ENCODE measurements around the gene PEAK3. TPM values are rescaled to one million over a fixed set of nuclear protein-coding genes. Genes with fewer than 3 reads are reported as not detected.

Gene PEAK3
- total and polyA plus RNA-seq, 2 donors (not counting 1 experiment from before 2014, with no cell fraction given) = 0.18 to 0.71 TPM

GRCh38 chr19:2289714-2290435 lies 7.9 kb upstream of the PEAK3 start:
- ChIA-PET POLR2A (interaction anchor here (0.6 to 3.4 kb wide), 15 partner anchors 8 to 439 kb away, joined by 3 to 65 read pairs (median 5); no protein-coding TSS in a partner anchor), CTCF (interaction anchor here (0.6 to 3.2 kb wide), 15 partner anchors 9 to 328 kb away, joined by 3 to 30 read pairs (median 5); partner anchors contain the start of gene PLEKHJ1)
- H3K4me1 ChIP-seq (ENCODE audit: control insufficient read depth in 2 of 2, insufficient read depth in 2 of 2, low read length in 2 of 2) = peaks cover 46 to 62% of the 10 kb centered on the region in 2 donors
- no peaks in the 10 kb centered on the region for H3K9me3 ChIP-seq (ENCODE audit: control extremely low read depth in 1 of 3, control insufficient read depth in 2 of 3, insufficient read depth in 1 of 3, low read length in 2 of 3)
- peak; percentile 92 for DNase-seq
- WGBS (ENCODE audit: insufficient coverage) = under 1% methylated on average over 74 of the region's 74 CpGs
- Mint-ChIP-seq H3K27ac (peak overlapping the region; percentile 87), H3K4me1 (peaks cover 51% of the 10 kb centered on the region), H3K9me3 (ENCODE audit: insufficient read depth) (no peaks in the 10 kb centered on the region), H3K4me3 (peak overlapping the region; percentile 97), H3K27me3 (no peaks in the 10 kb centered on the region)
- H3K79me2 ChIP-seq (ENCODE audit: control insufficient read depth, insufficient read depth, low read length) = peaks cover 60% of the 10 kb centered on the region
- peak overlapping the region; percentile 82 for H3K4me2 ChIP-seq (replicated peaks; ENCODE audit: low read depth, low read length, poor library complexity, severe bottlenecking)
- peak; percentile 69 for ATAC-seq (ENCODE audit: low read depth)
- H3K9ac ChIP-seq (ENCODE audit: low read length) = peak overlapping the region; percentile 69
- peaks cover 41% of the 10 kb centered on the region for H4K20me1 ChIP-seq (ENCODE audit: control insufficient read depth, insufficient read depth, low read length, poor library complexity, severe bottlenecking)
- H2AFZ ChIP-seq (ENCODE audit: insufficient read depth, low read depth, low read length, poor library complexity, severe bottlenecking) = peak overlapping the region; percentile 50
- TF ChIP-seq CTCF (IDR thresholded peaks at IDR 0.05) = no peak
- no peak for TF ChIP-seq EZH2 (IDR thresholded peaks at IDR 0.05; ENCODE audit: borderline replicate concordance, insufficient read depth, low read depth, low read length, poor library complexity, severe bottlenecking)
- peak overlapping the region; percentile 75 to 81 for H3K27ac ChIP-seq (ENCODE audit: low read length in 2 of 2)
- H3K4me3 ChIP-seq (ENCODE audit: control extremely low read depth in 1 of 5, extremely low read depth in 1 of 5, insufficient read depth in 1 of 5, low read depth in 2 of 5, low read length in 4 of 5) = peak overlapping the region; percentile 30 to 82 (median 71)
- no peaks in the 10 kb centered on the region for H3K27me3 ChIP-seq (replicated peaks in 1 of 4; ENCODE audit: control extremely low read depth in 1 of 4, control insufficient read depth in 3 of 4, insufficient read depth in 4 of 4, low read length in 3 of 4)
- intact Hi-C loops (cut with micrococcal nuclease) = loop anchor here (1.0 to 5.0 kb wide), 3 partner anchors 15 to 42 kb away; no protein-coding TSS in a partner anchor
- peaks cover 0 to 14% of the 10 kb centered on the region in 2 experiments for H3K36me3 ChIP-seq (replicated peaks in 1 of 2; ENCODE audit: control extremely low read depth in 1 of 2, control insufficient read depth in 1 of 2, extremely low read depth in 1 of 2, insufficient read depth in 2 of 2, low read length in 1 of 2)

Measured in B cell (primary cell).